GM19324 (cell line): ENCODE results near the gene PSMG3.

Experiments
- ATAC-seq: cut with Tn5 transposase; IDR thresholded peaks from one replicate; pipeline ENCODE4 v1.9.1; 2021; ENCODE audit warnings: mild to moderate bottlenecking, moderate library complexity; ENCODE audit not compliant: unreplicated experiment, low FRiP score

The PSMG3 gene

GRCh38 chr7:1546909-1547776, 22.7 kb downstream of the PSMG3 start:
- no peak for ATAC-seq

GRCh38 chr7:1546274-1546908, 23.4 kb downstream of the PSMG3 start:
- no peak for ATAC-seq

GRCh38 chr7:1545417-1546246, 24.2 kb downstream of the PSMG3 start:
- no peak for ATAC-seq

- no peak for ATAC-seq
Observed at GRCh38 chr7:1544896-1545416, 24.9 kb downstream of the PSMG3 start.

- ATAC-seq = no peak
Observed at GRCh38 chr7:1544178-1544895, 25.5 kb downstream of the PSMG3 start.

- no peak for ATAC-seq
Observed at GRCh38 chr7:1543826-1544177, 26.0 kb downstream of the PSMG3 start.

- no peak for ATAC-seq
Observed at GRCh38 chr7:1542841-1543747, 26.7 kb downstream of the PSMG3 start.

- ATAC-seq = no peak
Observed at GRCh38 chr7:1542329-1542728, 27.5 kb downstream of the PSMG3 start.

GRCh38 chr7:1541431-1542162, 28.2 kb downstream of the PSMG3 start:
- no peak for ATAC-seq

GRCh38 chr7:1540776-1541271, 29.0 kb downstream of the PSMG3 start:
- no peak for ATAC-seq

- no peak for ATAC-seq
Observed at GRCh38 chr7:1539882-1540775, 29.7 kb downstream of the PSMG3 start.

- ATAC-seq = no peak
Observed at GRCh38 chr7:1539181-1539881, 30.5 kb downstream of the PSMG3 start.

- no peak for ATAC-seq
Observed at GRCh38 chr7:1538544-1539180, 31.2 kb downstream of the PSMG3 start.

GRCh38 chr7:1537535-1538412, 32.1 kb downstream of the PSMG3 start:
- no peak for ATAC-seq

- ATAC-seq = no peak
Observed at GRCh38 chr7:1536743-1537534, 32.9 kb downstream of the PSMG3 start.
